ENCODE measurements around the gene HINFP. TPM values are rescaled to one million over a fixed set of nuclear protein-coding genes. Genes with fewer than 3 reads are reported as not detected.

Gene HINFP
- total RNA-seq, 4 donors from 2014 or later: 13.5 to 27.6 (median 15.4) TPM

- intact Hi-C loops (cut with DNase I; ENCODE audit: low total_unique reads): no loop called here
- peaks cover 0 to 7% of the 10 kb centered on the region in 2 donors for H3K4me1 ChIP-seq
- no peak for TF ChIP-seq POLR2A (IDR thresholded peaks at IDR 0.05)
- no peak for TF ChIP-seq CTCF (IDR thresholded peaks at IDR 0.05)
- H3K4me3 ChIP-seq: no peak overlapping the region
- H3K36me3 ChIP-seq: no peaks in the 10 kb centered on the region
- H3K9me3 ChIP-seq: no peaks in the 10 kb centered on the region
- H3K27me3 ChIP-seq: no peaks in the 10 kb centered on the region
- DNase-seq: no peak
- no peak overlapping the region for H3K27ac ChIP-seq
Observed at GRCh38 chr11:119152604-119153003, 31.2 kb downstream of the HINFP start.

DNA sequence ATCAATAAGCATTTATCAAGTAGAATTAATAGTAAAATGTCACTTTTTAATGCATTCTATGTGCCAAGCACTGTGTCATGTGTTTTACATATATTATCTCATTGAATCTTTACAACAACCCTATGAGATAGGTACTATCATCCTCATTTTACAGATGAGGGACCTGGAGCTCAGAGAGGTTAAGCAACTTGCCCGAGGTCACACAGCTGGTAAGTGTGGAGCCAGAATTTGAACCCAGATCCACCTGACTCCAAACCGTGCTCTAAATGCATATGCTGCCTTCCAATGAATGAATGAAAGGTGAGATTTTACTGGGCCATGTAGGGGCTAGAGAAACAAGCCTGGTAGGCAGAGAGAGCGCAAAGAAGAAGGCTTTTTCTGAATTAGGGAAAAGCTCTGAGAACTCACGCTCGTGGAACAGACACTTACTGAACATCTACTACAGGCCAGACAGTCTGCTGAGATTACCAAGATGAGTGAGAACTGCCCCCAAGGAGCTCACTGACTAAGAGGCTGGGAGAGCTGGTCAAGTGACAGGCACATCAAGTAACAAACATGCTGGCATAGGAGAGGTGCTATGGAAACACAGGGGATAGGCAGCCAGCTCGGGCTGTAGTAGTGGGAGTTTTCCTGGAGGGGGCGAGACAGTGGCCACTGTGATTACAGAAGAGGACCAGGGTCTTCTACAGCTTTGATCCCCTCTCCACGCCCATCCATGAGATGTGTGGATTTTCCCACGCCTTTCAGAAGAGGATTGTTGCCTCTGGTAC is 31.9 kb downstream of the HINFP start:
- Histone ChIP-seq H3K4me3 (no peak overlapping the region), H3K27me3 (no peaks in the 10 kb centered on the region), H3K4me1 (peaks cover 0 to 7% of the 10 kb centered on the region in 2 donors), H3K9me3 (no peaks in the 10 kb centered on the region), H3K27ac (no peak overlapping the region), H3K36me3 (no peaks in the 10 kb centered on the region)
- intact Hi-C loops (cut with DNase I; ENCODE audit: low total_unique reads): no loop called here
- DNase-seq: no peak
- no peak for TF ChIP-seq CTCF (IDR thresholded peaks at IDR 0.05)

DNA sequence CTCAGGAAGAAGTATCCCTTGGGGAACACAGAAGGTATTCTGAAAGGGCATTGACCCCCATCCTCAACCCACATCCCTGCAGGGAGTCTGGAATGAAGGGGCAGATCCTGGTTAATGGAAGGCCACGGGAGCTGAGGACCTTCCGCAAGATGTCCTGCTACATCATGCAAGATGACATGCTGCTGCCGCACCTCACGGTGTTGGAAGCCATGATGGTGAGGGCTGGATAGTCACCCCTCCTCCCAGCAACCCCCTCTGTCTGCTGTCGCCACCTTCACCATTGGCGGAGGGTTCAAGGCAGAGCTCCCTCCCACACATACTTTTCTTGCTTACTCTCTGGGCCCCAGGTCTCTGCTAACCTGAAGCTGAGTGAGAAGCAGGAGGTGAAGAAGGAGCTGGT is 32.8 kb downstream of the HINFP start:
- Histone ChIP-seq H3K9me3 (no peaks in the 10 kb centered on the region), H3K27me3 (no peaks in the 10 kb centered on the region), H3K27ac (no peak overlapping the region), H3K4me3 (no peak overlapping the region), H3K36me3 (no peaks in the 10 kb centered on the region), H3K4me1 (peaks cover 0 to 6% of the 10 kb centered on the region in 2 donors)
- no peak for DNase-seq
- intact Hi-C loops (cut with DNase I; ENCODE audit: low total_unique reads): no loop called here
- TF ChIP-seq CTCF (IDR thresholded peaks at IDR 0.05): no peak
- no peak for TF ChIP-seq POLR2A (IDR thresholded peaks at IDR 0.05)

DNA sequence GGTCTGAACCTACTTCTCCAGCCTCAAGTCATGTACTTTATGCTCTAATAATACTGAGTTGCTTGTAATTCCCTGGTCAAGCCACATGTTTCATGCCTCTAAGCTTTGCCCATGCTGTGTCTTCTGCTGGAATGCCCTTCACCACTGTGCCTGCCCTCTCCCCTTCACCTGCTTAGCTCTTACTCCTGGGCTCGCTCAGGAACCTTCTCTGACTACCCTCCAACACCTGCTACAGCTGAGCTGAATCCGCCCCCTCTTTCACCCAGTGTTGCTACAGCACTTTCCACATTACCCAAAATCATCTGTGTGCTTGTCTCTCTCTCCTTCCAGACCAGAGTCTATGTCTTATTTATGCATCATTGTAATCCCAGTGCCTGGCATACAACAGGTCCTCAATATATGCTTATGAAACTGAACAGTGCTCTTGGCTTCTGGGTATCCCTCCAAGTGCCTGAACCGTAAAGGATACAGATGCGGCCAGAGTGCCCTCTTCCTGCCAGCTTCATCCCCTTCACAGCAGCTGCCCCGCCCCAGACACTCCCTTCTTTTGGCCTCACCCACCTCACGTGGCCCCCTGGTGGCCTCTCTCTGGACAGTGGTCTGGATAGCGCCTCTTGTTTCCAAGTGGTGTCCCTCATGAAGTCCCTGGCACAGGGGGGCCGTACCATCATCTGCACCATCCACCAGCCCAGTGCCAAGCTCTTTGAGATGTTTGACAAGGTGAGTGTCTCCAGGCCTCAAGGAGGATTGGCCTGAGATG is 34.5 kb downstream of the HINFP start:
- H3K27me3 ChIP-seq: no peaks in the 10 kb centered on the region
- H3K27ac ChIP-seq: no peak overlapping the region
- intact Hi-C loops (cut with DNase I; ENCODE audit: low total_unique reads): no loop called here
- no peak for DNase-seq
- H3K4me3 ChIP-seq: no peak overlapping the region
- TF ChIP-seq POLR2A (IDR thresholded peaks at IDR 0.05): no peak
- peak in 1 of 4 experiments; percentile 18 for TF ChIP-seq CTCF (IDR thresholded peaks at IDR 0.05)
- H3K36me3 ChIP-seq: no peaks in the 10 kb centered on the region
- no peaks in the 10 kb centered on the region for H3K4me1 ChIP-seq
- no peaks in the 10 kb centered on the region for H3K9me3 ChIP-seq

- TF ChIP-seq POLR2A (IDR thresholded peaks at IDR 0.05) (no peak), CTCF (IDR thresholded peaks at IDR 0.05) (no peak)
- Histone ChIP-seq H3K36me3 (no peaks in the 10 kb centered on the region), H3K4me1 (no peaks in the 10 kb centered on the region), H3K4me3 (no peak overlapping the region), H3K27me3 (no peaks in the 10 kb centered on the region), H3K27ac (no peak overlapping the region), H3K9me3 (no peaks in the 10 kb centered on the region)
- intact Hi-C loops (cut with DNase I; ENCODE audit: low total_unique reads): no loop called here
- DNase-seq: no peak
Observed at GRCh38 chr11:119156496-119156895, 35.1 kb downstream of the HINFP start.
